ENCODE measurements around the gene GIGYF2. TPM values are rescaled to one million over a fixed set of nuclear protein-coding genes. Genes with fewer than 3 reads are reported as not detected.
A peak's percentile ranks its signal among the peaks of the same experiment; 100 is the strongest.

The GIGYF2 gene
- total and polyA plus RNA-seq, 2 donors from 2014 or later: 13.5 to 79.8 TPM

GRCh38 chr2:232887171-232887850 is 190.2 kb downstream of the GIGYF2 start:
- no peak overlapping the region for H3K9ac ChIP-seq (ENCODE audit: low read length in 3 of 3)
- no peak for TF ChIP-seq CTCF (IDR thresholded peaks at IDR 0.05; ENCODE audit: borderline replicate concordance, extremely low read depth, insufficient read depth)
- H3K4me1 ChIP-seq (ENCODE audit: control insufficient read depth in 2 of 3, insufficient read depth in 2 of 3, low read depth in 1 of 3, low read length in 3 of 3): no peaks in the 10 kb centered on the region
- intact Hi-C loops (cut with DNase I): no loop called here
- no peak overlapping the region for H3K27ac ChIP-seq (ENCODE audit: low read depth in 2 of 2, low read length in 2 of 2)
- no peaks in the 10 kb centered on the region for H3K9me3 ChIP-seq (ENCODE audit: control insufficient read depth in 2 of 3, insufficient read depth in 1 of 3, low read length in 3 of 3)
- no peak for FAIRE-seq
- H3K27me3 ChIP-seq (ENCODE audit: control insufficient read depth, insufficient read depth, low read length): no peaks in the 10 kb centered on the region
- H3K36me3 ChIP-seq (ENCODE audit: control insufficient read depth in 2 of 3, insufficient read depth in 3 of 3, low read length in 3 of 3): peaks cover 0 to 6% (median 0%) of the 10 kb centered on the region in 3 donors
- no peak overlapping the region for H3K4me3 ChIP-seq (ENCODE audit: low read length in 3 of 3)
- DNase-seq: peak in 1 of 5 donors; percentile 26

GRCh38 chr2:232888099-232888836 is 191.1 kb downstream of the GIGYF2 start:
- Histone ChIP-seq H3K27ac (ENCODE audit: low read depth in 2 of 2, low read length in 2 of 2) (no peak overlapping the region), H3K4me3 (ENCODE audit: low read length in 3 of 3) (no peak overlapping the region), H3K4me1 (ENCODE audit: control insufficient read depth in 2 of 3, insufficient read depth in 2 of 3, low read depth in 1 of 3, low read length in 3 of 3) (no peaks in the 10 kb centered on the region), H3K9me3 (ENCODE audit: control insufficient read depth in 2 of 3, insufficient read depth in 1 of 3, low read length in 3 of 3) (no peaks in the 10 kb centered on the region), H3K36me3 (ENCODE audit: control insufficient read depth in 2 of 3, insufficient read depth in 3 of 3, low read length in 3 of 3) (peaks cover 0 to 6% (median 0%) of the 10 kb centered on the region in 3 donors), H3K27me3 (ENCODE audit: control insufficient read depth, insufficient read depth, low read length) (no peaks in the 10 kb centered on the region), H3K9ac (ENCODE audit: low read length in 3 of 3) (no peak overlapping the region)
- FAIRE-seq (no peak), DNase-seq (peak in 1 of 5 donors; percentile 49)
- no peak for TF ChIP-seq CTCF (IDR thresholded peaks at IDR 0.05; ENCODE audit: borderline replicate concordance, extremely low read depth, insufficient read depth)
- intact Hi-C loops (cut with DNase I): no loop called here

GRCh38 chr2:232888839-232889529 is 191.9 kb downstream of the GIGYF2 start:
- DNase-seq (peak in 1 of 5 donors; percentile 22), FAIRE-seq (no peak)
- no peaks in the 10 kb centered on the region for H3K9me3 ChIP-seq (ENCODE audit: control insufficient read depth in 2 of 3, insufficient read depth in 1 of 3, low read length in 3 of 3)
- peaks cover 0 to 6% (median 0%) of the 10 kb centered on the region in 3 donors for H3K36me3 ChIP-seq (ENCODE audit: control insufficient read depth in 2 of 3, insufficient read depth in 3 of 3, low read length in 3 of 3)
- no peak overlapping the region for H3K27ac ChIP-seq (ENCODE audit: low read depth in 2 of 2, low read length in 2 of 2)
- no peak overlapping the region for H3K9ac ChIP-seq (ENCODE audit: low read length in 3 of 3)
- no peak overlapping the region for H3K4me3 ChIP-seq (ENCODE audit: low read length in 3 of 3)
- H3K27me3 ChIP-seq (ENCODE audit: control insufficient read depth, insufficient read depth, low read length): no peaks in the 10 kb centered on the region
- no peak for TF ChIP-seq CTCF (IDR thresholded peaks at IDR 0.05; ENCODE audit: borderline replicate concordance, extremely low read depth, insufficient read depth)
- intact Hi-C loops (cut with DNase I): no loop called here
- H3K4me1 ChIP-seq (ENCODE audit: control insufficient read depth in 2 of 3, insufficient read depth in 2 of 3, low read depth in 1 of 3, low read length in 3 of 3): no peaks in the 10 kb centered on the region
